ENCODE measurements around the gene KDM2A. TPM values are rescaled to one million over a fixed set of nuclear protein-coding genes. Genes with fewer than 3 reads are reported as not detected.
"Not testable (repeated sequence)": the region's sequence is repeated elsewhere in the genome, so short reads cannot be mapped to it uniquely, and the experiment has no call there.

Gene KDM2A
- total and polyA plus RNA-seq, 2 donors (not counting 3 experiments of a cell fraction or from before 2014, with no cell fraction given): 72.2 to 79.5 TPM

GRCh38 chr11:67233584-67234190 lies 114.6 kb downstream of the KDM2A start:
- TF ChIP-seq MYC (IDR thresholded peaks at IDR 0.05; ENCODE audit: low read depth, low read length): no peak
- no peak for TF ChIP-seq MAX (IDR thresholded peaks at IDR 0.05; ENCODE audit: insufficient read depth, insufficient read length)
- no peak for TF ChIP-seq POLR2A (IDR thresholded peaks at IDR 0.05; ENCODE audit: low read depth, low read length)
- TF ChIP-seq CTCF (IDR thresholded peaks at IDR 0.05; ENCODE audit: extremely low read depth in 1 of 2, insufficient read depth in 1 of 2, low read depth in 1 of 2, low read length in 2 of 2): no peak
- no peak for TF ChIP-seq JUN (IDR thresholded peaks at IDR 0.05; ENCODE audit: borderline replicate concordance, insufficient read depth, insufficient read length, low read depth)
- no peak for TF ChIP-seq GATA2 (IDR thresholded peaks at IDR 0.05; ENCODE audit: insufficient read depth, insufficient read length, low read depth, low read length)
- no peak for TF ChIP-seq EZH2 (IDR thresholded peaks at IDR 0.05; ENCODE audit: borderline replicate concordance, low read depth, low read length, severe bottlenecking)
- TF ChIP-seq FOS (IDR thresholded peaks at IDR 0.05; ENCODE audit: borderline replicate concordance, insufficient read depth, low read length): no peak
- no peak for TF ChIP-seq POLR2AphosphoS5 (IDR thresholded peaks at IDR 0.05; ENCODE audit: insufficient read depth, low read depth, low read length)
- CTCF ChIA-PET: interaction anchor here (0.6 to 1.5 kb wide), 6 partner anchors 17 to 153 kb away, joined by 3 to 4 read pairs (median 3); no protein-coding TSS in a partner anchor
- H3K4me3 ChIP-seq (replicated peaks in 1 of 3; ENCODE audit: insufficient read depth in 1 of 3, low read depth in 1 of 3, low read length in 3 of 3): no peak overlapping the region
- BruUV-seq (replicated peaks): no TSS peak
- H3K27me3 ChIP-seq (ENCODE audit: control insufficient read depth in 2 of 2, insufficient read depth in 2 of 2, low read length in 2 of 2): no peaks in the 10 kb centered on the region
- H3K9me3 ChIP-seq (replicated peaks; ENCODE audit: control insufficient read depth, insufficient read depth, low read length): no peaks in the 10 kb centered on the region
- no peak overlapping the region for H3K9ac ChIP-seq (replicated peaks; ENCODE audit: extremely low read depth, insufficient read depth, low read length)
- H3K9me1 ChIP-seq (replicated peaks; ENCODE audit: control insufficient read depth, extremely low read depth, insufficient read depth, low read length): no peaks in the 10 kb centered on the region
- H3K27ac ChIP-seq (ENCODE audit: insufficient read depth, low read depth, low read length): no peak overlapping the region
- intact Hi-C loops (cut with micrococcal nuclease): no loop called here
- no peaks in the 10 kb centered on the region for H3K79me2 ChIP-seq (ENCODE audit: control insufficient read depth, insufficient read depth, low read length)
- H3K36me3 ChIP-seq (ENCODE audit: control insufficient read depth in 2 of 2, extremely low read depth in 1 of 2, insufficient read depth in 2 of 2, low read length in 2 of 2): peaks cover 11 to 13% of the 10 kb centered on the region in 2 experiments
- dilution Hi-C loops (cut with MboI; ENCODE audit: extremely low pct_ligation_motif_present, low sequenced_read_pairs): no loop called here
- POLR2A ChIA-PET: no interaction called here
- H3K4me1 ChIP-seq (ENCODE audit: control insufficient read depth, extremely low read depth, insufficient read depth, low read length): peaks cover 1% of the 10 kb centered on the region
- H4K20me1 ChIP-seq (replicated peaks; ENCODE audit: control insufficient read depth, extremely low read depth, insufficient read depth, low read length): no peaks in the 10 kb centered on the region
- H2AFZ ChIP-seq (ENCODE audit: low read depth, low read length): no peak overlapping the region
- H3K4me2 ChIP-seq (ENCODE audit: insufficient read depth, low read length): no peak overlapping the region
- DNase-seq (ENCODE audit: low read depth, low spot score) (no peak), FAIRE-seq (no peak)

DNA sequence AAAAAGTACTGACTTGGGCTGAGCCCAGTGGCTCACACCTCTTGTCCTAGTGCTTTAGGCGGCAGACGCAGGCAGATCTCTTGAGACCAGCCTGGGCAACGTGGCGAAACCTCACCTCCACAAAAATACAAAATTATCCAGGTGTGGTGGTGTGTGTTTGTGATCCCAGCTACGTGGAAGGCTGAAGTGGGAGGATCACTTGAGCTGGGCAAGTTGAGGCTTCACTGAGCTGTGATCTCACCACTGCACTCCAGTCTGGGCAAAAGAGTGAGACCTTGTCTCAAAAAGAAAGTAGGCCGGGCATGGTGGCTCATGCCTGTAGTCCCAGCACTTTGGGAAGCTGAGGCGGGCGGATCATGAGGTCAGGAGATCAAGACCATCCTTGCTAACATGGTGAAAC lies 115.5 kb downstream of the KDM2A start:
- not testable (repeated sequence) for FAIRE-seq; BruUV-seq (replicated peaks)

More for the DNA sequence above, 115.5 kb downstream of the KDM2A start:
- dilution Hi-C loops (cut with MboI; ENCODE audit: extremely low pct_ligation_motif_present, low sequenced_read_pairs); H3K27ac ChIP-seq (ENCODE audit: insufficient read depth, low read depth, low read length); H3K9me3 ChIP-seq (replicated peaks; ENCODE audit: control insufficient read depth, insufficient read depth, low read length); H3K4me3 ChIP-seq (replicated peaks in 1 of 3; ENCODE audit: insufficient read depth in 1 of 3, low read depth in 1 of 3, low read length in 3 of 3); H3K4me1 ChIP-seq (ENCODE audit: control insufficient read depth, extremely low read depth, insufficient read depth, low read length); intact Hi-C loops (cut with micrococcal nuclease); DNase-seq (ENCODE audit: low read depth, low spot score); H3K9ac ChIP-seq (replicated peaks; ENCODE audit: extremely low read depth, insufficient read depth, low read length); H4K20me1 ChIP-seq (replicated peaks; ENCODE audit: control insufficient read depth, extremely low read depth, insufficient read depth, low read length); H3K9me1 ChIP-seq (replicated peaks; ENCODE audit: control insufficient read depth, extremely low read depth, insufficient read depth, low read length); H3K79me2 ChIP-seq (ENCODE audit: control insufficient read depth, insufficient read depth, low read length); H3K4me2 ChIP-seq (ENCODE audit: insufficient read depth, low read length); H2AFZ ChIP-seq (ENCODE audit: low read depth, low read length); POLR2A ChIA-PET; H3K27me3 ChIP-seq (ENCODE audit: control insufficient read depth in 2 of 2, insufficient read depth in 2 of 2, low read length in 2 of 2): not testable (repeated sequence)
- CTCF ChIA-PET: interaction anchor here (1.1 kb wide), 1 partner anchor 9 kb away, joined by 3 read pairs; no protein-coding TSS in a partner anchor
- peaks cover 6 to 12% of the 10 kb centered on the region in 2 experiments for H3K36me3 ChIP-seq (ENCODE audit: control insufficient read depth in 2 of 2, extremely low read depth in 1 of 2, insufficient read depth in 2 of 2, low read length in 2 of 2)
